Measurements from ENCODE around the gene TMEM255A.

GRCh38 chrX:120251471-120252011 lies 59.7 kb downstream of the TMEM255A start:
- TF ChIP-seq, protein P1, sequence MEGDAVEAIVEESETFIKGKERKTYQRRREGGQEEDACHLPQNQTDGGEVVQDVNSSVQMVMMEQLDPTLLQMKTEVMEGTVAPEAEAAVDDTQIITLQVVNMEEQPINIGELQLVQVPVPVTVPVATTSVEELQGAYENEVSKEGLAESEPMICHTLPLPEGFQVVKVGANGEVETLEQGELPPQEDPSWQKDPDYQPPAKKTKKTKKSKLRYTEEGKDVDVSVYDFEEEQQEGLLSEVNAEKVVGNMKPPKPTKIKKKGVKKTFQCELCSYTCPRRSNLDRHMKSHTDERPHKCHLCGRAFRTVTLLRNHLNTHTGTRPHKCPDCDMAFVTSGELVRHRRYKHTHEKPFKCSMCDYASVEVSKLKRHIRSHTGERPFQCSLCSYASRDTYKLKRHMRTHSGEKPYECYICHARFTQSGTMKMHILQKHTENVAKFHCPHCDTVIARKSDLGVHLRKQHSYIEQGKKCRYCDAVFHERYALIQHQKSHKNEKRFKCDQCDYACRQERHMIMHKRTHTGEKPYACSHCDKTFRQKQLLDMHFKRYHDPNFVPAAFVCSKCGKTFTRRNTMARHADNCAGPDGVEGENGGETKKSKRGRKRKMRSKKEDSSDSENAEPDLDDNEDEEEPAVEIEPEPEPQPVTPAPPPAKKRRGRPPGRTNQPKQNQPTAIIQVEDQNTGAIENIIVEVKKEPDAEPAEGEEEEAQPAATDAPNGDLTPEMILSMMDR (optimal IDR thresholded peaks at IDR 0.05 in 1 of 3, IDR thresholded peaks at IDR 0.05 in 1 of 3, conservative IDR thresholded peaks at IDR 0.05 in 1 of 3; ENCODE audit: extremely low read depth in 1 of 3, insufficient read depth in 2 of 3, low read length in 3 of 3): no peak
- no peak for TF ChIP-seq EZH2 (IDR thresholded peaks at IDR 0.05; ENCODE audit: low read length)

Data from keratinocyte (primary cell).